ENCODE measurements around the gene ARSJ.

ARSJ gene

GRCh38 chr4:113881256-113881655, 98.2 kb downstream of the ARSJ start:
- TF ChIP-seq SP1 (IDR thresholded peaks at IDR 0.05) (no peak), FOXA1 (IDR thresholded peaks at IDR 0.05) (no peak), L3MBTL2 (conservative IDR thresholded peaks at IDR 0.05) (no peak), FOXK2 (IDR thresholded peaks at IDR 0.05) (no peak), TARDBP (IDR thresholded peaks at IDR 0.05) (no peak), FOXM1 (IDR thresholded peaks at IDR 0.05; ENCODE audit: borderline replicate concordance) (no peak), ZNF384 (IDR thresholded peaks at IDR 0.05) (no peak), ARNT (IDR thresholded peaks at IDR 0.05) (no peak), SUZ12 (IDR thresholded peaks at IDR 0.05) (no peak), ELF4 (IDR thresholded peaks at IDR 0.05) (no peak), NFRKB (IDR thresholded peaks at IDR 0.05) (no peak), CTBP1 (IDR thresholded peaks at IDR 0.05; ENCODE audit: borderline replicate concordance) (no peak), BHLHE40 (IDR thresholded peaks at IDR 0.05; ENCODE audit: borderline replicate concordance) (no peak), HDGF (IDR thresholded peaks at IDR 0.05; ENCODE audit: borderline replicate concordance) (no peak), LEF1 (IDR thresholded peaks at IDR 0.05; ENCODE audit: borderline replicate concordance) (no peak), PKNOX1 (IDR thresholded peaks at IDR 0.05) (no peak)
- POLR2A ChIA-PET, result no interaction called here
- CTCF ChIA-PET, result no interaction called here
- no peak for DNase-seq (ENCODE audit: extremely low spot score)

DNA sequence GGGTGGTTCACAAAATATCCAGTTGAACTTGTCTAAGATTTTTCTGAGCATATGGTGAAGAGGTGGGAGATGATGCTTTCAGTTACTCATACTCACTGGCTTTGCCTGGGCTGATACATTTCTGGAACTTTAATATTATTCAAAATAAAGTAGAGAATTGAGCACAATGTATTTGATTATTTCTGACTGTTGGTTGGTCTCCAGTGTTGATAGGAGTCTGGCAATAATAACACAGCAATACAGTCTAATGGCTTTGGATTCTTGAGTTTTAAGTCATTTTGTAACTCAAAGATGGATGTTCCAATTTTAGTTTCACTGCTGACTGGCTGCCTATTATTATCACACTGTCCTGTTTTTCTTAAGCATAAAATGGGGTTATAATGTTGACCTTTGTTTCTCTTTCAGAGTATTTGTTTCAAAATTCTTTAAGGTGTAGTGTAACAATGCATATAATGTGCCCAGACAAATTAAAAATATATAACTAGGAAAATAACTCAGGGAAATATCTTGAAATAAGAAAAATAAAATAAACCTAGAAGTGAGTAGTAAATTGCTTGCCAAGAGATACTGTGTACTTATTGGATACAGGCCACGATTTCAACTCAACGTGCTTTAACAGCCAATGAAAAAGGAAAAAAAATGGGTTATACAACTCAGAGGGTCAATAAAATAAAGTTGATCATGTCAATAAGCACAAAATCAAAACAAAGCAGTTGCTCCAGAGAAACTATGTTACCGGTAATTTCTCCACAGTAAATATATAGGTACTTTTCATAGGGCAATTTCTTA, 99.0 kb downstream of the ARSJ start:
- ChIA-PET POLR2A (no interaction called here), CTCF (no interaction called here)
- TF ChIP-seq ELF4 (IDR thresholded peaks at IDR 0.05), result no peak
- no peak for TF ChIP-seq TARDBP (IDR thresholded peaks at IDR 0.05)
- TF ChIP-seq L3MBTL2 (conservative IDR thresholded peaks at IDR 0.05), result no peak
- TF ChIP-seq CTBP1 (IDR thresholded peaks at IDR 0.05; ENCODE audit: borderline replicate concordance), result no peak
- no peak for TF ChIP-seq PKNOX1 (IDR thresholded peaks at IDR 0.05)
- no peak for TF ChIP-seq FOXK2 (IDR thresholded peaks at IDR 0.05)
- no peak for TF ChIP-seq ARNT (IDR thresholded peaks at IDR 0.05)
- TF ChIP-seq HDGF (IDR thresholded peaks at IDR 0.05; ENCODE audit: borderline replicate concordance), result no peak
- TF ChIP-seq FOXA1 (IDR thresholded peaks at IDR 0.05), result no peak
- no peak for TF ChIP-seq FOXM1 (IDR thresholded peaks at IDR 0.05; ENCODE audit: borderline replicate concordance)
- TF ChIP-seq SP1 (IDR thresholded peaks at IDR 0.05), result no peak
- TF ChIP-seq LEF1 (IDR thresholded peaks at IDR 0.05; ENCODE audit: borderline replicate concordance), result no peak
- TF ChIP-seq NFRKB (IDR thresholded peaks at IDR 0.05), result no peak
- no peak for TF ChIP-seq SUZ12 (IDR thresholded peaks at IDR 0.05)
- TF ChIP-seq BHLHE40 (IDR thresholded peaks at IDR 0.05; ENCODE audit: borderline replicate concordance), result no peak
- TF ChIP-seq ZNF384 (IDR thresholded peaks at IDR 0.05), result no peak
- no peak for DNase-seq (ENCODE audit: extremely low spot score)

GRCh38 chr4:113878668-113879067, 100.8 kb downstream of the ARSJ start:
- POLR2A ChIA-PET, result no interaction called here
- CTCF ChIA-PET, result no interaction called here
- TF ChIP-seq HDGF (IDR thresholded peaks at IDR 0.05; ENCODE audit: borderline replicate concordance) (no peak), PKNOX1 (IDR thresholded peaks at IDR 0.05) (peak; percentile 71)
- peak; percentile 15 for DNase-seq (ENCODE audit: extremely low spot score)

DNA sequence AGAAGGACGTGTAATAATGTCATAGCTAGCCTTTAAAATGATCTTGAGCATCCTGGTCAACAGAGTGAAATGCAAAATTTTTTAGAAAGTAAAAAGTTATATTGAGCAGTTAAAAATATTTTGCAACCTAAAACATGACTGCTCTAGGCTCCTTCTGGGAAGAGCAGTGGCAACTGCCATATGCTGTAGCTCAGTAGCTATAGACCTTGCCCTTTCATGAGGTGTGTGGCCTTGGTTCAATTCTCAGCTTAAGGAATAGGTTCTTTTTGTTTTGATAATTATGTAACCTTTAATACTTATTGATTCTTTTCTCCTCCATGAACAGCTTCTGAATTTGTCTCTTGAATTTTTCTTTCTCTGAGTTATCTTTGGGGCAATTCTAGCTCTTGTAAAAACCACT, 105.0 kb downstream of the ARSJ start:
- CTCF ChIA-PET, result no interaction called here
- POLR2A ChIA-PET, result no interaction called here
- no peak for TF ChIP-seq NFRKB (IDR thresholded peaks at IDR 0.05)
- TF ChIP-seq FOXM1 (IDR thresholded peaks at IDR 0.05; ENCODE audit: borderline replicate concordance), result no peak
- no peak for TF ChIP-seq PKNOX1 (IDR thresholded peaks at IDR 0.05)
- TF ChIP-seq SUZ12 (IDR thresholded peaks at IDR 0.05), result no peak
- DNase-seq (ENCODE audit: extremely low spot score), result no peak

DNA sequence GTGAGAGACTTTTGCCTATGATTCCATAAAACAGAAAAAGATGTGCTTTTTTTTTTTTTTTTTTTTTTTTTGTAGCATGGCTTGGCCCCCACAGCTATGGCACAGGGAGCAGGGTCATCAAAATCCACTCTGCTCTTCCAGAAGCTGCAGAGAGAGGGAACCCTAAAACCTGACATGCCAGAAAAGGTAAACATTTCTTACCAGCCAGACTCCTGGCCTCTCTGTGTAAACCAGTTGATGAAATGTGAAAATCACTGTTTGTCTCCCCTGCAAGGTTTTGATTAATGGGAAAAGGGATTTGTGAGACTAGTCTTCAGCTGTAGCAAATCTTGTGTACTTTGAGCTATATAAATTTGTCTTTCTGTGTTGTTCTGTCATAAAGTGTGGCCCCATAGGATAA, 105.9 kb downstream of the ARSJ start:
- no peak for DNase-seq (ENCODE audit: extremely low spot score)
- ChIA-PET CTCF (no interaction called here), POLR2A (no interaction called here)
- no peak for TF ChIP-seq ELF4 (IDR thresholded peaks at IDR 0.05)
- TF ChIP-seq L3MBTL2 (conservative IDR thresholded peaks at IDR 0.05), result no peak
- TF ChIP-seq LEF1 (IDR thresholded peaks at IDR 0.05; ENCODE audit: borderline replicate concordance), result no peak
- TF ChIP-seq SUZ12 (IDR thresholded peaks at IDR 0.05), result no peak
- no peak for TF ChIP-seq SP1 (IDR thresholded peaks at IDR 0.05)
- no peak for TF ChIP-seq BHLHE40 (IDR thresholded peaks at IDR 0.05; ENCODE audit: borderline replicate concordance)
- no peak for TF ChIP-seq CTBP1 (IDR thresholded peaks at IDR 0.05; ENCODE audit: borderline replicate concordance)
- TF ChIP-seq FOXK2 (IDR thresholded peaks at IDR 0.05), result no peak
- no peak for TF ChIP-seq NFRKB (IDR thresholded peaks at IDR 0.05)
- no peak for TF ChIP-seq PKNOX1 (IDR thresholded peaks at IDR 0.05)
- TF ChIP-seq FOXM1 (IDR thresholded peaks at IDR 0.05; ENCODE audit: borderline replicate concordance), result no peak
- no peak for TF ChIP-seq FOXA1 (IDR thresholded peaks at IDR 0.05)
- TF ChIP-seq HDGF (IDR thresholded peaks at IDR 0.05; ENCODE audit: borderline replicate concordance), result no peak
- no peak for TF ChIP-seq ARNT (IDR thresholded peaks at IDR 0.05)
